Colonic mucosa (tissue), 4 donors: ENCODE results near the gene AP1B1. TPM values are rescaled to one million over a fixed set of nuclear protein-coding genes. Genes with fewer than 3 reads are reported as not detected.
"Not testable (repeated sequence)": the region's sequence is repeated elsewhere in the genome, so short reads cannot be mapped to it uniquely, and the experiment has no call there.

Source experiments
- DNase-seq: peaks from one replicate; pipeline ENCODE4 v3.0.0-alpha.2; 2020
- H3K27ac ChIP-seq: fragments of 200-600 bp; one replicate; pipeline ENCODE4 v1.8.0; 2021
- H3K27me3 ChIP-seq: fragments of 200-600 bp; one replicate; pipeline ENCODE4 v1.8.0; 2021
- H3K36me3 ChIP-seq: fragments of 200-600 bp; one replicate; pipeline ENCODE4 v1.8.0; 2021
- H3K4me1 ChIP-seq: fragments of 200-600 bp; one replicate; pipeline ENCODE4 v1.8.0; 2021; ENCODE audit warnings: mild to moderate bottlenecking
- H3K4me3 ChIP-seq: fragments of 200-600 bp; one replicate; pipeline ENCODE4 v1.8.0; 2021
- H3K9ac ChIP-seq, 2 donors: one replicate each; pipeline ENCODE4 v1.7.0; 2013; ENCODE audit warnings: control low read depth in 2 of 2, low read depth in 2 of 2, low read length in 2 of 2
- H3K9me3 ChIP-seq: fragments of 200-600 bp; one replicate; pipeline ENCODE4 v1.8.0; 2021
- intact Hi-C: fragments of 100-400 bp; cut with DNase I; formaldehyde crosslinking; loops from one replicate; pipeline ENCODE4 v1.14.1; 2022
- total RNA-seq, 2 donors: library from RNA; stranded (reverse); fragmentation: NEBNext Ultra II Directional in 1 of 2; extraction: Animal tissue kit (Norgen Biotek cat#: 25700) in 1 of 2; gene quantifications; one replicate each; pipeline ENCODE4 v1.2.1, GENCODE V29; 2021
- TF ChIP-seq, protein P1 (sequence below): fragments of 200-600 bp; IDR thresholded peaks from one replicate; pipeline ENCODE4 v1.8.0; 2022; ENCODE audit warnings: antibody characterized with exemption, mild to moderate bottlenecking
- donor health status: healthy.
- donor health status: DM: no; HTN: no; CAD: no.
- donor health status: DM: no; HTN: no; CAD: no.

Gene AP1B1
- total RNA-seq, 2 donors from 2014 or later: 90.4 to 120 TPM

DNA sequence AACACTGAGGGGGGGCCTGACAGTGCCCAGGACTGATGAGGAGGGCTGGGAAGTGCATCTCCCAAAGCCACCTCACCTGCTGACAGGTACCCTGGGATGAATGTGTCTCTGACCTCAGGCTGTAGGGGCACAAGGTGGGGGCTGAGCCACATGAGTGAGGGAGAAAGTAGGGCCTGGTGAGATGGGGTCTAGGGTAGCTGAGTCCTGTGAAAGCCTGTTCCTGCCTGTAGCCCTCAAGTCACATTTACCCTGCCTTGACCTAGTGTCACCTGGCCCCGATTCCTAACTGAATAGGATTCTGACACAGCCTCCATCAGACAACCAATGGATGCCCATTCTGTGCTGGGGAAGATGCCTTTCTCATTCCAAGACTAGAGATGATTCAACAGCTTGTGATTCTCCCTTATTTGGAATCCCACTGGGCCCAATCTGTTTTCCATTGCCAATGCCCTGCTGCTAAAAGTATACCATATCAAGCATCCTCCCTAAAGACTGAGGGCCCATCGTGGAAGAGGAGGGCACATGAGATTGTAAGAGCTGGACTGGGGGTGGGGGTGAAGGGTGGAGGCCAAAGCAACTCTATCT lies 38.9 kb upstream of the AP1B1 start:
- H3K27me3 ChIP-seq: no peaks in the 10 kb centered on the region
- TF ChIP-seq, protein P1, sequence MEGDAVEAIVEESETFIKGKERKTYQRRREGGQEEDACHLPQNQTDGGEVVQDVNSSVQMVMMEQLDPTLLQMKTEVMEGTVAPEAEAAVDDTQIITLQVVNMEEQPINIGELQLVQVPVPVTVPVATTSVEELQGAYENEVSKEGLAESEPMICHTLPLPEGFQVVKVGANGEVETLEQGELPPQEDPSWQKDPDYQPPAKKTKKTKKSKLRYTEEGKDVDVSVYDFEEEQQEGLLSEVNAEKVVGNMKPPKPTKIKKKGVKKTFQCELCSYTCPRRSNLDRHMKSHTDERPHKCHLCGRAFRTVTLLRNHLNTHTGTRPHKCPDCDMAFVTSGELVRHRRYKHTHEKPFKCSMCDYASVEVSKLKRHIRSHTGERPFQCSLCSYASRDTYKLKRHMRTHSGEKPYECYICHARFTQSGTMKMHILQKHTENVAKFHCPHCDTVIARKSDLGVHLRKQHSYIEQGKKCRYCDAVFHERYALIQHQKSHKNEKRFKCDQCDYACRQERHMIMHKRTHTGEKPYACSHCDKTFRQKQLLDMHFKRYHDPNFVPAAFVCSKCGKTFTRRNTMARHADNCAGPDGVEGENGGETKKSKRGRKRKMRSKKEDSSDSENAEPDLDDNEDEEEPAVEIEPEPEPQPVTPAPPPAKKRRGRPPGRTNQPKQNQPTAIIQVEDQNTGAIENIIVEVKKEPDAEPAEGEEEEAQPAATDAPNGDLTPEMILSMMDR: no peak

DNA sequence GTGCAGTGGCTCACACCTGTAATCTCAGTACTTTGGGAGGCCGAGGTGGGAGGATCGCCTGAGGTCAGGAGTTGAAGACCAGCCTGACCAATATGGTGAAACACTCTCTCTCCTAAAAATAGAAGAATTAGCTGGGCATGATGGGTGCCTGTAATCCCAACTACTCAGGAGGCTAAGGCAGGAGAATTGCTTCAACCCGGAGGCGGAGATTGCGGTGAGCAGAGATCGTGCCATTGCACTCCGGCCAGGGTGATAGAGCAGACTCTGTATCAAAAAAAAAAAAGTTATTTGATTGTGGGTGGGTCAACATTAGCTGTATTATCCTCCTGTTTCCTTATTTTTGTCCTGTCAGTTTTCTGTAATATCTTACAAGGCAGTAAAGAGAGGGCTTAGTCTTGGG lies 38.1 kb upstream of the AP1B1 start:
- Histone ChIP-seq H3K27me3 (no peaks in the 10 kb centered on the region), H3K9me3 (no peaks in the 10 kb centered on the region), H3K9ac (no peak overlapping the region), H3K27ac (no peak overlapping the region), H3K4me3 (no peak overlapping the region), H3K4me1 (no peaks in the 10 kb centered on the region), H3K36me3 (no peaks in the 10 kb centered on the region)
- TF ChIP-seq, protein P1: no peak
- intact Hi-C loops: no loop called here
- no peak for DNase-seq

More for the DNA sequence above, 38.9 kb upstream of the AP1B1 start:
- no peaks in the 10 kb centered on the region for H3K9me3 ChIP-seq
- no peak overlapping the region for H3K4me3 ChIP-seq
- no peaks in the 10 kb centered on the region for H3K36me3 ChIP-seq
- no peak overlapping the region for H3K9ac ChIP-seq
- intact Hi-C loops: no loop called here
- no peaks in the 10 kb centered on the region for H3K4me1 ChIP-seq
- DNase-seq: no peak
- H3K27ac ChIP-seq: no peak overlapping the region

DNA sequence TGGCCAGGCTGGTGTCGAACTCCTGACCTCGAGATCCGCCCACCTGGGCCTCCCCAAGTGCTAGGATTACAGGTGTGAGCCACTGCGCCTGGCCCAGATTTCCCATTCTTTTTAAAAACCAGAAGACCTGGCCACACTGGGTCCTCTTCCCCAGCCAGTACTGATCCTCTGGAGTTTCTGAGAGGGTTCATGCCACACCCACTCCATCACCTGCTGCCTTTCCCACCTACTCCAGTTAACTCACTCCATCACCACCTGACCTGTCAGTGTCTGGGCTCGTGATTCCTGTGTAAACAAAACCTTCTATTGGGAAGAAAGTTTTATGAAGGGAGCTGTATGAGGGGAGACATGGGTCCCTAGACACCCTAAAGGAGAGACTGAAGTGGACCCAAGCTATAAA lies 30.3 kb upstream of the AP1B1 start:
- H3K9ac ChIP-seq, H3K9me3 ChIP-seq, H3K36me3 ChIP-seq, intact Hi-C loops, H3K4me3 ChIP-seq, DNase-seq, H3K27me3 ChIP-seq, H3K4me1 ChIP-seq, H3K27ac ChIP-seq: not testable (repeated sequence)

DNA sequence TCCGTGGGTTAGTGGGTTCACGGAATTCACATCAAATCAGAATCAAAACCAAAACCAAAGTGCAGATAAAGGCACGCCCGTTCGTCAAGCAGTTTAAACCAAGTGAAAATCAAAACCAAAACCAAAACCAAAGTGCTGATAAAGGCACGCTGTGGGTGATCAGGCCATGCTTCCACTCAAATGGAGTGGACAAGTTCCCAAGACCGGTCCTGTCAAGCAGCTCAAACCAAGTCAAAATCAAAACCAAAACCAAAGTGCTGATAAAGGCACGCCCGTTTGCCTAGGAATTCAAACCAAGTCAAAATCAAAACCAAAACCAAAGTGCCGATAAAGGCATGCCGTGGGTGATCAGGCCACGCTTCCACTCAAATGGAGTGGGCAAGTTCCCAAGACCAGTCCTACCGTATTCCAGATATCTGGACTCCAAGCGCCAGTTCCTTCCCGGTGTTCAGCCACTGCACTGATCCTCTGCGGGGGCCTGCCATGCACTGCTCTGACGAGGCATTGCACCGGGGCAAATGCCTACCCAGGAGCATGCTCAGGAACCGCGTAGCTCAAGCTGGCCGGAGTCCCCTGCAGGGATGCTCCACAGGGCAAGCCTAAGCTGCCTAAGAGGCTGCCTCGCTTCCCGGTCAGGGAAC lies 26.7 kb upstream of the AP1B1 start:
- intact Hi-C loops: not testable (repeated sequence)
- DNase-seq: peak; percentile 50

DNA sequence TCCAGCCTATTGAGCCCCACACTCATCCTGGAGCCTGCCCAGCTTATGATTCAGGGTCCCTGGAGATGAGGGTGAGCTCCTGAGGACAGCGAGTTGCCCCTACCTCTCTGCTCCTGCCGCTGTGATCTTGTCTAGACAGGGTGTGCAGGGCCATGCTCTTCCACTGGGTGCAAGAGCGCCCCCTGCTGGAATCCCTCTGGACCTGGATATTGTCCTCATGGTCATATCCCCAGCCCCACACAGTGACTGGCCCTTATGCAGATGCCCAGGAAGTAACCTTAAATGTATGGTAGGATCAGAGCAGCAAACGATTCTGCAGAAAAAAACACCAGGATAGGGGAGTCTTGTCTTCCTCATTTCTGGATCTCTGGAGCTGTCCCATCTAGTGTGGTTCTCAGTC lies 24.4 kb upstream of the AP1B1 start:
- TF ChIP-seq, protein P1: peak; percentile 56
- intact Hi-C loops, H3K4me3 ChIP-seq, H3K36me3 ChIP-seq, H3K27ac ChIP-seq, DNase-seq, H3K9ac ChIP-seq, H3K27me3 ChIP-seq, H3K9me3 ChIP-seq, H3K4me1 ChIP-seq: not testable (repeated sequence)

More for the DNA sequence above, 26.7 kb upstream of the AP1B1 start:
- H3K36me3 ChIP-seq, H3K4me1 ChIP-seq, H3K27me3 ChIP-seq, H3K9me3 ChIP-seq: not testable (repeated sequence)
- peak overlapping the region in 1 of 2 donors; percentile 35 for H3K9ac ChIP-seq
- peak overlapping the region; percentile 50 for H3K27ac ChIP-seq
- H3K4me3 ChIP-seq: peak overlapping the region; percentile 33

DNA sequence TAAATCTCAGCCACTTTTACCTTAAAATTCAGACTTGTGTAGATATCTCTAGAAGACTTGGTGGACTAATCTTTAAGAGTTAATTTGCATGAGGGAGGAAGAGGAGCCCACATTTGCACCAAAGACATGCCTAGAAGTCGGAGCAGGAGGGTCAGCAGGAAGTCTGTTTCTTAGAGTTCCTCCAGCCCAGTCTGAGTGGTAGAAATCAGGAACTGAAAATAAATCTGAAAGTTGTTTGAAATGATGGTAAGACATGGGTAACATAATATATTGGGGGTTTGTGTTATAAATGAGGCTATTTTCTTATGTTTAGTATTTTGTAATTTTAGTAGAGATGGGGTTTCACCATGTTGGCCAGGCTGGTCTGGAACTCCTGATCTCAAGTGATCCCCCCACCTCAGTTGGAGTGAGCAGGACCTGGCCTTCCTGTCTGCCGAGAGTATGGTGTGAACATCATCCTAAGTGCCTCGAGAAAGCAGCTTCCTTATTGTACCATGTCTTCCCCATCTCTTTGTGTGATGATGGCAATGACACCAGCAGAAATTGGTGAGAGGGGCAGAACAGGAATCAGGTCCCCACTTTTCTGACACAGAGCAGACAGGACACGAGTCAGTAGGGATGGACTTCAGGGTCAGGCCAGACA lies 23.3 kb upstream of the AP1B1 start:
- H3K27ac ChIP-seq, H3K9ac ChIP-seq, H3K36me3 ChIP-seq, H3K4me1 ChIP-seq, intact Hi-C loops, DNase-seq, H3K4me3 ChIP-seq, H3K27me3 ChIP-seq, H3K9me3 ChIP-seq: not testable (repeated sequence)

DNA sequence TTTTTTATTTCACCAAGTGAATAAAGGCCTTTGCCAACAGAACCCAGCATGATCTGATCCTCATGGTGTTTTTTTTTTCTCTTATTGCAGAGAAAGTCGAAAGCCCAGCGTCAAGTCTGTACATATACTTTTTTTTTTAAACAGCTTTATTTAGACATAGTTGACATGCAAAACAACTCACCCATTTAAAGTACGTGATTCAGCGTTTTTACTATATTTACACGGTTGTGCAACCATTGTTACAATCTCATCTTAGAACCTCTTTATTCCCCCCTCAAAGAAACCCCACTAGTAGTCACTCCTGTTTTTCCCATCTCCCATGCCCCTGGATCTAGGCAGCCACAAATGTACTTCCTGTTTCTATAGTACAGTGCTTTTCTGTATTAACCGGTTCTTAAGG lies 20.6 kb upstream of the AP1B1 start:
- intact Hi-C loops: no loop called here
- H3K9me3 ChIP-seq: no peaks in the 10 kb centered on the region
- H3K9ac ChIP-seq: no peak overlapping the region
- no peaks in the 10 kb centered on the region for H3K27me3 ChIP-seq
- H3K4me1 ChIP-seq: no peaks in the 10 kb centered on the region
- TF ChIP-seq, protein P1: no peak
- no peak overlapping the region for H3K4me3 ChIP-seq
- no peak for DNase-seq
- no peaks in the 10 kb centered on the region for H3K36me3 ChIP-seq
- H3K27ac ChIP-seq: no peak overlapping the region

DNA sequence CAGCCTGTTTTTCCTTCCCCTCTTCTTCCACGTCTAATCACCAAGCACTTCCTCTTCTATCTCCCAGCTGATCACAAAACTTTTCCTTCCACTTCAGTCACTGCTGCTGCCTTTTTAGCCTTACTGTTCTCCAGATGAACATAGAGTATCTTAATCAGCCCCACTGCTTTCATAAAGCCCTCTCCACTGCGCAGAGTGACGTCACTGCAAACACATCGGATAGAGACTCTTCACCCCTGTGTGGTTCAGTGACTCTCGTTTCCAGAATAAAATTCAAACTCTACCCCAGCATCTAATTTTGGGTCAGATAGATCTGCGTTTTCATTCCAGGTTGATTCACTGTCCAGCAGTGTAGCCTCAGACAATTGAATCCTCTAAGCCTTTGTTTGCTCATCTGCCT lies 13.2 kb upstream of the AP1B1 start:
- H3K27me3 ChIP-seq, H3K36me3 ChIP-seq, DNase-seq, H3K4me3 ChIP-seq, H3K9me3 ChIP-seq, intact Hi-C loops, H3K9ac ChIP-seq, H3K4me1 ChIP-seq, H3K27ac ChIP-seq: not testable (repeated sequence)
